ENCODE measurements around the gene ATP2A2.

DNA sequence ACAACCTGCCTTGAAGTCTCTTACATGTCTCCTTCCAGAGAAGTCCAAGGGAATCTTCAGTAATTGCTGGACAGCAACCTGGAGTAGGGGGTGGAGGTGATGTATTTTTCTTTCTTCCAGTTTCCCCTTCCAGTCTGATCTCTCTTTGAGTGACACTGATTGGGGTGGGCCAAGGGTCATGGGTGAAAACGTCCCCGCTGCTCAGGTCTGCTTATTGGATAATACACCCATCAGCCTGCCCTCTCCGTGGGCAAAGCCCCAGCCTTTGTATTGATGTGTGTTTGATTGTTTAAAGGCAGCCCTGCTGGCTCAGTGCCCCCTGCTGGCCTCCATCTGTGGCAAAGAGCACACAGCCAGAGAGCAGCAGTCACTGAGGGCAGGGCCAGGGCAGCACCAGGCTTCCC lies 35.7 kb upstream of the ATP2A2 start:
- TF ChIP-seq CTCF (IDR thresholded peaks at IDR 0.05) (no peak), POLR2A (IDR thresholded peaks at IDR 0.05) (no peak), POLR2AphosphoS5 (IDR thresholded peaks at IDR 0.05) (no peak)
